NCI-H69 (cell line): ENCODE measurements around the gene LYZ.
"Not testable (repeated sequence)": the region's sequence is repeated elsewhere in the genome, so short reads cannot be mapped to it uniquely, and the experiment has no call there.

Experiments
- DNase-seq: peaks from one replicate; lab custom pipeline; 2025; lab: John Stamatoyannopoulos, UW

LYZ gene

DNA sequence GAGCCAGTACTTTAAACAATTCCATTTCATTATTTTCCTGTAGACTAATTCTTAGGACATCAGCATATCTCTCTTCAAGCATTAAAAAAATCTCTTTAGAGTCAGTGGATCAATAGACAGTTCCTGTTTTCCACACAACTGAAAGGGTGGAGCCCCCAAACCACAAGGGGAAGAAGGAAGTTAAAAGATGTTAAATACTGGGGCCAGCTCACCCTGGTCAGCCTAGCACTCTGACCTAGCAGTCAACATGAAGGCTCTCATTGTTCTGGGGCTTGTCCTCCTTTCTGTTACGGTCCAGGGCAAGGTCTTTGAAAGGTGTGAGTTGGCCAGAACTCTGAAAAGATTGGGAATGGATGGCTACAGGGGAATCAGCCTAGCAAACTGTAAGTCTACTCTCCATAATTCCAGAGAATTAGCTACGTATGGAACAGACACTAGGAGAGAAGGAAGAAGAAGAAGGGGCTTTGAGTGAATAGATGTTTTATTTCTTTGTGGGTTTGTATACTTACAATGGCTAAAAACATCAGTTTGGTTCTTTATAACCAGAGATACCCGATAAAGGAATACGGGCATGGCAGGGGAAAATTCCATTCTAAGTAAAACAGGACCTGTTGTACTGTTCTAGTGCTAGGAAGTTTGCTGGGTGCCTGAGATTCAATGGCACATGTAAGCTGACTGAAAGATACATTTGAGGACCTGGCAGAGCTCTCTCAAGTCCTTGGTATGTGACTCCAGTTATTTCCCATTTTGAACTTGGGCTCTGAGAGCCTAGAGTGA lies at the start of gene LYZ:
TSS of gene LYZ (plus strand) at position 220 of the 777 bp plus-strand sequence. CDS start at position 248, 28 bp downstream.
- DNase-seq = no peak

- no peak for DNase-seq
Measured at GRCh38 chr12:69298947-69299346, 49.2 kb upstream of the LYZ start.

- no peak for DNase-seq
Measured at GRCh38 chr12:69304284-69304683, 43.9 kb upstream of the LYZ start.

GRCh38 chr12:69309461-69309860 lies 38.7 kb upstream of the LYZ start:
- no peak for DNase-seq

DNA sequence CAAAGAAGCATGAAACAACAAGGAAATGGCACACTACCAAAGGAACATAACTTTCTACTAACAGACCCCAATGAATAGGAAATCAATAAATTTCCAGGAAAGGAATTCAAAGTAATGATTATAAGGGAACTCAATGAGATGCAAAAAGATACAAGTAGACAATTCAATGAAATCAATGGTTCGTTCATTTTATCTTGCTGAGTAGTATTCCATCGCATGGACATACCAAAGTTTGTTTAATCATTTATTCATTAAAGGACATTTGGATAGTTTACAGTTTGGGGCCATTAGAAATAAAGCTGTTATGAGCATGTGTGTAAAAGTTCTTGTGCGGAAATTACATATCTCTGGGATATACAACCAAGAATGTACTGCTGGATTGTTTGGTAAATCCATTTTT lies 35.0 kb upstream of the LYZ start:
- no peak for DNase-seq

- not testable (repeated sequence) for DNase-seq
Measured at GRCh38 chr12:69316784-69317183, 31.4 kb upstream of the LYZ start.

DNA sequence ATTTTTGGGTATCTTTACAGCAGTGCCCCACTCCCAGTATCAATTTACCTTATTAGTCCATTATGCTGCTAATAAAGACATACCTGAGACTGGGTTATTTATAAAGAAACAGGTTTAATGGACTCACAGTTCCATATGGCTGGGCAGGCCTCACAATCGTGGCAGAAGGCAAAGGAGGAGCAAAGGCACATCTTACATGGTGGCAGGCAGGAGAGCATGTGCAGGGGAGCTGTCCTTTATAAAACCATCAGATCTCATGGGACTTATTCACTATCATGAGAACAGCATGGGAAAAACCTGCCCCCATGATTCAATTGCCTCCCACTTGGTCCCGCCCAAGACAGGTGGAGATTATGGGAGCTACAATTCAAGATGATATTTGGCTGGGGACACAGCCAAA lies 30.9 kb upstream of the LYZ start:
- not testable (repeated sequence) for DNase-seq

- no peak for DNase-seq
Measured at GRCh38 chr12:69318225-69318624, 30.0 kb upstream of the LYZ start.

DNA sequence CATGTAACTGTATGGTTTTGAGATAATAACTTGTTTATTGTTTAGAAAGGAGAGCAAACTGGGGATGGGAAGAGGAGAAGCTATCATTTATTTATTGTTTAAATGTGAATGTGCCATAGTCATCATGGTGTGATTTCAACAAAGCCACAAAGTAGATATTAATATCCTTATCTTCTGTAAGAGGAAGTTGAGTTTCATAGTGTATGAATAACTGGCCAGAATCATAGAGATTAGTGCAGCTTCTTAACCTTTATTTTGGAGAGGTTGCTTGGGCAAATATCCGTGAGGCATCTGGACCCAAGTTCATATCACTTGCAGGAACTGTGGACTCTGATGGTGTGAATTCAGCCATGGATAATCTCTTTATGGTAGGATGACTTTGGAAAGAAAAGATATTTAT lies 26.8 kb upstream of the LYZ start:
- DNase-seq = no peak

- DNase-seq = no peak
Measured at GRCh38 chr12:69324797-69325466, 23.2 kb upstream of the LYZ start.

DNA sequence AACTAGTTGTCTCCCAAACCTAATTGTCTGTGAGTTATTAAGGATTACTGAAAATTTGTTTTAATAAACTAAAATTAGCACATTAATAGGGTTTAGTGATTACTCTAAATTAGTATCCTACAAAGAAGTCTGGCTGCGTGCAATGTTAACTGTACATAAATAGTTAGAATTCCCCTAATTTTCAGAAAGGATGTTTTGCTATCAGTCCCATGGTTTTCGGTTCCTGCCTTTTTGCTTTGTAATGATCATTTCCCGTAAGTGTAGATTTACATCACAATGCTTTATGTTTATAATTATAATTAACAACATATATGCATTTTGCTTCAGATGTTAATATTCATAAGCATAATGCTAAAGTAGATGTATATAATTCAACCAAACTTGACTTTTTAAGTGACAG lies 19.8 kb upstream of the LYZ start:
- DNase-seq = no peak

DNA sequence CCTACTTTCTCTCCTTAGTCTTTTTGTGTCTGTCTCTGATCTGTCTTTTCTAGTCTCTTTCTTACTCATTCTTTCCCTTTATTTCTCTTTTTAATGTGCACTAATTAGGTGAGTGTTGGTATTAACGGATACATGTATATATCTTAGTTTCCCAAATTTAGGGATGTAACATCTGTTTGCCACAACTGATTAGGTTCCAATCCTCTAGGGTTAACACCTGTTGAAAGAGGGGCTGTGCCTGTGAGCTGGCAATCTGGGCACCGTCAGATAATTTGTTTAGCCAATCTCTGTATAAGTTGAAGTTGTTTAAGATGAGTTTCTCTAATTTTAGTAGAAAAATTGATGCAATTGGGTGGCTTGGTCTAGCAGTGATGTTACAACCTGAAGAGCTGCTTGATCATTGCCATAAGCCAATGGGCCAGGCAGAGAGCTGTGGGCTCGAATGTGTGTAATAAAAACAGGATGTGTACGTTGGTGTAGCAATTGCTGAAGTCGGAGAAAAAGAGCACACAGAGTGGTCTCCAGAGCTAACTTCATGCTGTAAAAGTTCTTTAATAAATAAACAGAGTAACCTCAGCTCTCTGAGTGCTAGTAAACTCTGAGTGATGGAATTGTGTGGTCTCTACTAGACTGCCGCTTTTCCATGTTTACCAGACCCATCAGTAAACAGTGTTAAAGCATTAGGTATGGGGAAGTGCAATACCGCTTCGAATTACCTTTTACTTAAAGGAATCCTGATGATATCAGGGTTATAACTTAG lies 18.3 kb upstream of the LYZ start:
- DNase-seq = no peak

GRCh38 chr12:69330475-69331473 lies 17.4 kb upstream of the LYZ start:
- DNase-seq = peak; percentile 52

- DNase-seq = peak; percentile 50
Measured at GRCh38 chr12:69331519-69331908, 16.7 kb upstream of the LYZ start.

DNA sequence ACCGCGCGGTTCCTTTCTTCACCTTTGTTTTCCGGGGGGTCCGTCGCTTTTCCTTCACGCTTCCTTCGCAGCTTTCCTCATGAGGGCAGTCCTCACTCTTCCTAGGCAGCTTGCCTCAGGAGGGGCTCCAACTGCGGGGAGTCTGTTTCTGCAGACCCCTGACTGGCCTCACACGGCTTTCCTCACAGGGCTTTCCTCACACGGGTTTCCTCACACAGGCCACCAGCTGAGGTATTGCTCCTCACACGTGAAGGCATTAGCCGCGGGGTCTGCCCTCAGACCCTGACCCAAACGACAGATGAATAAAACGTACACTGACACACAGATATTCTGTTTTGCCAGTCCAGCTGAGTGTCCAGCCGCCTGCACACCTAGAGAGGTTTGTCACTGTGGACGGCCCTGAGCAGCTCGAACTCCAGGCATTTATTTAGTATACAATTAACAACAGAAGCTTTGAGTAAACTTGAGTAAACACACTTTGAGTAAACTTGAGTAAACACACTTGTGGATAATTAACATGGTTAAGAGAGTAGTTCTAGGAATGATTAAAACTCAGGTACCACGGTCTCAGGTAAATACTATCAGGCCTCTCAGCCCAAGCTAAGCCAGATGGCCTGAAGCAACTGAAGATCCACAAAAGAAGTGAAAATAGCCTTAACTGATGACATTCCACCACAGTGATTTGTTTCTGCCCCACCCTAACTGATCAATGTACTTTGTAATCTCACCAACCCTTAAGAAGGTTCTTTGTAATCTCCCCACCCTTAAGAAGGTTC lies 16.1 kb upstream of the LYZ start:
- peak; percentile 11 for DNase-seq

DNA sequence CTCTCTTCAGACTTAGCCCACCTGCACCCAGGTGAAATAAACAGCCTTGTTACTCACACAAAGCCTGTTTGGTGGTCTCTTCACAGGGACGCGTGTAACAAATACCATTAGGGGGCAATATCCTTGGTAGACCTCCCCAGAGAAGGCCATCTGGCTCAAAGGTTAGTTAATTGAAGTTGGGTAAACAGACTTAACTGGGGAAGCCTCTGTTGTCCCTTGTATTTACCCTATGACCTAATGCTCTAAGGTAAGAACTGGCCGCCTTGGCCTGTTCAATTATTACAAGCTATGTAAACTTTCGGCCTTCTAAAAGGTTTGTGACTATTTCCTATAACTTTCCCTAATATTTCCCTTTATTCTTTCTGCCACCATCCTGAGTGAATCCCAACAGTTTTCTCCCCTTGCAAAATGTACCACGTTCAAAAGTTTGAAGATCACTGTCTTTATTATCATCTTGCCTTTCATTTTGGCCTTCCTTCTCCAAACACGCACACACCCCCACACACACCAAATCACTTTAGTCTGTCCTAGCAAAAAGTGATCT lies 15.3 kb upstream of the LYZ start:
- peak; percentile 9 for DNase-seq

- DNase-seq = no peak
Measured at GRCh38 chr12:69334158-69334557, 14.0 kb upstream of the LYZ start.

- DNase-seq = peak; percentile 2
Measured at GRCh38 chr12:69337311-69338090, 10.7 kb upstream of the LYZ start.

- DNase-seq = no peak
Measured at GRCh38 chr12:69338120-69338859, 9.9 kb upstream of the LYZ start.
